GM18909 (cell line): ENCODE data around the gene RTF1.
"Not testable (repeated sequence)": the region's sequence is repeated elsewhere in the genome, so short reads cannot be mapped to it uniquely, and the experiment has no call there.

Source experiments
- ATAC-seq: cut with Tn5 transposase; IDR thresholded peaks from one replicate; pipeline ENCODE4 v1.9.1; 2021; ENCODE audit warnings: mild to moderate bottlenecking; ENCODE audit not compliant: unreplicated experiment, poor library complexity

The RTF1 gene

GRCh38 chr15:41435037-41435786, 18.3 kb downstream of the RTF1 start:
- ATAC-seq = no peak

GRCh38 chr15:41437448-41437847, 20.6 kb downstream of the RTF1 start:
- ATAC-seq = no peak

GRCh38 chr15:41438206-41438605, 21.3 kb downstream of the RTF1 start:
- ATAC-seq = no peak

GRCh38 chr15:41438745-41439144, 21.9 kb downstream of the RTF1 start:
- not testable (repeated sequence) for ATAC-seq

GRCh38 chr15:41443275-41443674, 26.4 kb downstream of the RTF1 start:
- ATAC-seq = no peak

GRCh38 chr15:41445399-41445798, 28.5 kb downstream of the RTF1 start:
- no peak for ATAC-seq

GRCh38 chr15:41462084-41462795, 45.3 kb downstream of the RTF1 start:
- ATAC-seq = no peak

GRCh38 chr15:41464889-41465580, 48.1 kb downstream of the RTF1 start:
- ATAC-seq = no peak

GRCh38 chr15:41465822-41466421, 49.0 kb downstream of the RTF1 start:
- ATAC-seq = no peak

- no peak for ATAC-seq
These were observed 49.8 kb downstream of the RTF1 start for GRCh38 chr15:41466711-41467110.

GRCh38 chr15:41469644-41470043, 52.7 kb downstream of the RTF1 start:
- ATAC-seq = not testable (repeated sequence)

- ATAC-seq = no peak
These were observed 56.5 kb downstream of the RTF1 start for GRCh38 chr15:41473418-41473817.

GRCh38 chr15:41474436-41474835, 57.5 kb downstream of the RTF1 start:
- ATAC-seq = no peak

- ATAC-seq = no peak
These were observed 58.0 kb downstream of the RTF1 start for GRCh38 chr15:41474941-41475340.

- ATAC-seq = no peak
These were observed 59.6 kb downstream of the RTF1 start for GRCh38 chr15:41476416-41477048.

GRCh38 chr15:41480396-41481140, 63.7 kb downstream of the RTF1 start:
- ATAC-seq = no peak

- ATAC-seq = no peak
These were observed 65.4 kb downstream of the RTF1 start for GRCh38 chr15:41482110-41482877.

GRCh38 chr15:41483115-41483514, 66.2 kb downstream of the RTF1 start:
- peak; percentile 71 for ATAC-seq

- no peak for ATAC-seq
These were observed 66.6 kb downstream of the RTF1 start for GRCh38 chr15:41483519-41483918.
